WTC11 (cell line): ENCODE results near the gene CRABP2. TPM values are rescaled to one million over a fixed set of nuclear protein-coding genes. Genes with fewer than 3 reads are reported as not detected.
A peak's percentile ranks its signal among the peaks of the same experiment; 100 is the strongest.

Experiments
- ELF4 ChIP-seq: sonication (generic); formaldehyde crosslinking; IDR thresholded peaks from 2 replicates; pipeline ENCODE4 v1.8.1; 2022; ENCODE audit warnings: low read depth, mild to moderate bottlenecking, moderate library complexity, missing genetic modification reagents
- NR2C2 ChIP-seq: sonication (generic); formaldehyde crosslinking; IDR thresholded peaks from 2 replicates; pipeline ENCODE4 v1.8.0; 2022; ENCODE audit warnings: mild to moderate bottlenecking, missing genetic modification reagents
- PRDM15 ChIP-seq: sonication (generic); formaldehyde crosslinking; IDR thresholded peaks from 2 replicates; pipeline ENCODE4 v1.8.0; 2022; ENCODE audit warnings: missing genetic modification reagents
- USF2 ChIP-seq: sonication (generic); formaldehyde crosslinking; IDR thresholded peaks from 2 replicates; pipeline ENCODE4 v1.8.1; 2023; ENCODE audit warnings: mild to moderate bottlenecking, missing genetic modification reagents, moderate library complexity
- total RNA-seq: library from RNA; stranded (reverse); gene quantifications from 3 replicates; pipeline ENCODE4 v1.2.3, GENCODE V29; 2021

The CRABP2 gene
- total RNA-seq, 1 experiment from 2014 or later, result 135 TPM

- TF ChIP-seq USF2 (CRISPR knock-in tag) (no peak), NR2C2 (0 out of 2 replicates have a peak, but pooled peaks have one; percentile 50), ELF4 (CRISPR knock-in tag) (no peak), PRDM15 (CRISPR knock-in tag) (0 out of 2 replicates have a peak, but pooled peaks have one; percentile 38)
Observed at GRCh38 chr1:156652131-156652991, 53.0 kb downstream of the CRABP2 start (continued).

Other genes with a start within 250 kb of the CRABP2 start
- 20.6 to 24.1 TPM (median 24.0 TPM) in 3 replicates for gene MEF2D, start 204.8 kb downstream of the CRABP2 start, total RNA-seq
- gene IQGAP3, start 133.0 kb downstream of the CRABP2 start, total RNA-seq, result 30.8 to 33.3 TPM (median 33.3 TPM) in 3 replicates
- gene TTC24, start 125.9 kb downstream of the CRABP2 start, total RNA-seq, result 0.09 to 0.20 TPM (median 0.11 TPM) in 3 replicates
- 81.6 to 98.1 TPM (median 92.8 TPM) in 3 replicates for gene NAXE, start 113.8 kb downstream of the CRABP2 start, total RNA-seq
- gene GPATCH4, start 104.1 kb downstream of the CRABP2 start, total RNA-seq, result 37.1 to 50.1 TPM (median 38.2 TPM) in 3 replicates
- gene HAPLN2, start 86.2 kb downstream of the CRABP2 start, total RNA-seq, result 1.1 to 1.3 TPM (median 1.2 TPM) in 3 replicates
- gene BCAN, start 63.5 kb downstream of the CRABP2 start, total RNA-seq, result 2.5 to 3.7 TPM (median 3.6 TPM) in 3 replicates
- 103 to 127 TPM (median 104 TPM) in 3 replicates for gene NES, start 28.2 kb downstream of the CRABP2 start, total RNA-seq
- gene METTL25B, start 22.9 kb upstream of the CRABP2 start, total RNA-seq, result 32.0 to 41.0 TPM (median 37.9 TPM) in 3 replicates
- 37.2 to 43.8 TPM (median 42.2 TPM) in 3 replicates for gene ISG20L2, start 23.2 kb upstream of the CRABP2 start, total RNA-seq
- gene MRPL24, start 35.5 kb upstream of the CRABP2 start, total RNA-seq, result 35.1 to 37.4 TPM (median 35.2 TPM) in 3 replicates
- gene HDGF, start 46.1 kb upstream of the CRABP2 start, total RNA-seq, result 301 to 339 TPM (median 318 TPM) in 3 replicates
- gene PRCC, start 62.0 kb upstream of the CRABP2 start, total RNA-seq, result 97.4 to 98.5 TPM (median 98.0 TPM) in 3 replicates
- gene SH2D2A, start 111.3 kb upstream of the CRABP2 start, total RNA-seq, result 4.9 to 6.9 TPM (median 6.6 TPM) in 3 replicates
- gene INSRR, start 153.5 kb upstream of the CRABP2 start, total RNA-seq, result 0.05 to 0.11 TPM in 2 of 3 replicates, not detected in the other
- gene NTRK1, start 155.3 kb upstream of the CRABP2 start, total RNA-seq, result 0.23 to 0.42 TPM (median 0.23 TPM) in 3 replicates
- gene PEAR1, start 188.1 kb upstream of the CRABP2 start, total RNA-seq, result 0.89 to 1.6 TPM (median 1.0 TPM) in 3 replicates
- gene LRRC71, start 215.0 kb upstream of the CRABP2 start, total RNA-seq, result 0.18 to 0.30 TPM (median 0.22 TPM) in 3 replicates